Lower lobe of right lung (tissue), 2 donors: Measurements from ENCODE around the gene MB21D2. TPM values are rescaled to one million over a fixed set of nuclear protein-coding genes. Genes with fewer than 3 reads are reported as not detected.

Experiments
- ATAC-seq, 2 donors: fragments of 200-7000 bp; cut with Tn5 transposase; one replicate each; pipeline ENCODE4 v1.9.1; 2020 to 2022; ENCODE audit warnings: mild to moderate bottlenecking in 2 of 2, moderate library complexity in 2 of 2
- DNase-seq: peaks from one replicate; pipeline ENCODE4 v3.0.0-alpha.2; 2020
- H3K27ac ChIP-seq: fragments of 200-600 bp; one replicate; pipeline ENCODE4 v1.8.0; 2022
- H3K27me3 ChIP-seq: fragments of 200-600 bp; one replicate; pipeline ENCODE4 v1.8.0; 2022; ENCODE audit warnings: low read depth
- H3K36me3 ChIP-seq: fragments of 200-600 bp; one replicate; pipeline ENCODE4 v1.8.0; 2022; ENCODE audit warnings: mild to moderate bottlenecking
- H3K4me1 ChIP-seq: fragments of 200-600 bp; one replicate; pipeline ENCODE4 v1.8.0; 2022
- H3K4me3 ChIP-seq: fragments of 200-600 bp; one replicate; pipeline ENCODE4 v1.8.0; 2022; ENCODE audit warnings: mild to moderate bottlenecking
- H3K9me3 ChIP-seq: fragments of 200-600 bp; one replicate; pipeline ENCODE4 v1.8.0; 2022
- intact Hi-C: fragments of 100-400 bp; cut with DNase I; formaldehyde crosslinking; loops from one replicate; pipeline ENCODE4 v1.11.0; 2022
- total RNA-seq: library from RNA; stranded (reverse); fragmentation: NEBNext Ultra II Directional; extraction: Animal tissue kit (Norgen Biotek cat#: 25700); gene quantifications from one replicate; pipeline ENCODE4 v1.2.1, GENCODE V29; 2021
- TF ChIP-seq, protein P1 (sequence below): fragments of 200-600 bp; IDR thresholded peaks from one replicate; pipeline ENCODE4 v1.8.0; 2022; ENCODE audit warnings: antibody characterized with exemption, mild to moderate bottlenecking
- donor health status: DM: no; HTN: yes; CAD: no; lungs with severe emphysema.

MB21D2 gene
- total RNA-seq, 1 donor from 2014 or later: 5.0 TPM

DNA sequence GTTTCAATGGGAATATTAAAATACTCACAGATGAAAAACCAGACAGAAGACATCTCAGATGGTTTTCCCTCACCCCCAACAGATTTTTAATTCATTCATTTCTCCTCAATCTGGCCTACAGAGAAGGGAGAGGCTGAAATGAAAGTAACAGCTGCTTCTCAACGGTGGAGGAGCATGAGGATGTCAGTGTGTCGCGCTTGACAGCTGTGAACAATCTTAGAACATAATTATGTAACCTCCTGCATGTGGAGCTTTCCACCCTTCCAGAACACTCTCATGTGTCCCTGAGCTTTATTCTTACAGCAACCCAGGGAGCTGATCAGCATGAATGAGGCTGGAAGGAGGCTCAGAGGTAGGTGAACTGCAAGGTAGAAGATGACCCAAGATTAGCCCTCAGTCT, 52.7 kb downstream of the MB21D2 start:
- TF ChIP-seq, protein P1, sequence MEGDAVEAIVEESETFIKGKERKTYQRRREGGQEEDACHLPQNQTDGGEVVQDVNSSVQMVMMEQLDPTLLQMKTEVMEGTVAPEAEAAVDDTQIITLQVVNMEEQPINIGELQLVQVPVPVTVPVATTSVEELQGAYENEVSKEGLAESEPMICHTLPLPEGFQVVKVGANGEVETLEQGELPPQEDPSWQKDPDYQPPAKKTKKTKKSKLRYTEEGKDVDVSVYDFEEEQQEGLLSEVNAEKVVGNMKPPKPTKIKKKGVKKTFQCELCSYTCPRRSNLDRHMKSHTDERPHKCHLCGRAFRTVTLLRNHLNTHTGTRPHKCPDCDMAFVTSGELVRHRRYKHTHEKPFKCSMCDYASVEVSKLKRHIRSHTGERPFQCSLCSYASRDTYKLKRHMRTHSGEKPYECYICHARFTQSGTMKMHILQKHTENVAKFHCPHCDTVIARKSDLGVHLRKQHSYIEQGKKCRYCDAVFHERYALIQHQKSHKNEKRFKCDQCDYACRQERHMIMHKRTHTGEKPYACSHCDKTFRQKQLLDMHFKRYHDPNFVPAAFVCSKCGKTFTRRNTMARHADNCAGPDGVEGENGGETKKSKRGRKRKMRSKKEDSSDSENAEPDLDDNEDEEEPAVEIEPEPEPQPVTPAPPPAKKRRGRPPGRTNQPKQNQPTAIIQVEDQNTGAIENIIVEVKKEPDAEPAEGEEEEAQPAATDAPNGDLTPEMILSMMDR: no peak
- Histone ChIP-seq H3K36me3 (no peaks in the 10 kb centered on the region), H3K27ac (no peak overlapping the region), H3K9me3 (no peaks in the 10 kb centered on the region), H3K4me1 (peaks cover 20% of the 10 kb centered on the region), H3K4me3 (no peak overlapping the region), H3K27me3 (no peaks in the 10 kb centered on the region)
- ATAC-seq: peak; percentile 40 to 50
- intact Hi-C loops: no loop called here
- DNase-seq: no peak

DNA sequence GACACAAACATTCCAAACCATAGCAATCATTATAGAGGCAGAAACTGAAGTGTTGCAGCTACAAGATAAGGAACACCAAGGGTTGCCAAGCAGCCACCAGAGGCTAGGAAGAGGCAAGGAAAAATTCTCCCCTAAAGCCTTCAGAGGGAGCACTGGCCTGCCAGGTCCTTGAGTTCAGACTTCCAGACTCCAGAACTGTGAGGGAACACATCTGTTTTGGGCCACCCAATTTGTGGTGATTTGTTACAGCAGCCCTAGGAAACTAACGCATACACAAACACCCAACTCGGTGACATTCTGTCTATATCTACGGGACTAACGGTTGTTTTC, 54.6 kb downstream of the MB21D2 start:
- intact Hi-C loops: no loop called here
- Histone ChIP-seq H3K4me3 (no peak overlapping the region), H3K4me1 (peaks cover 13% of the 10 kb centered on the region), H3K27me3 (no peaks in the 10 kb centered on the region), H3K36me3 (no peaks in the 10 kb centered on the region), H3K27ac (no peak overlapping the region), H3K9me3 (no peaks in the 10 kb centered on the region)
- ATAC-seq (no peak), DNase-seq (no peak)
- TF ChIP-seq, protein P1: no peak

DNA sequence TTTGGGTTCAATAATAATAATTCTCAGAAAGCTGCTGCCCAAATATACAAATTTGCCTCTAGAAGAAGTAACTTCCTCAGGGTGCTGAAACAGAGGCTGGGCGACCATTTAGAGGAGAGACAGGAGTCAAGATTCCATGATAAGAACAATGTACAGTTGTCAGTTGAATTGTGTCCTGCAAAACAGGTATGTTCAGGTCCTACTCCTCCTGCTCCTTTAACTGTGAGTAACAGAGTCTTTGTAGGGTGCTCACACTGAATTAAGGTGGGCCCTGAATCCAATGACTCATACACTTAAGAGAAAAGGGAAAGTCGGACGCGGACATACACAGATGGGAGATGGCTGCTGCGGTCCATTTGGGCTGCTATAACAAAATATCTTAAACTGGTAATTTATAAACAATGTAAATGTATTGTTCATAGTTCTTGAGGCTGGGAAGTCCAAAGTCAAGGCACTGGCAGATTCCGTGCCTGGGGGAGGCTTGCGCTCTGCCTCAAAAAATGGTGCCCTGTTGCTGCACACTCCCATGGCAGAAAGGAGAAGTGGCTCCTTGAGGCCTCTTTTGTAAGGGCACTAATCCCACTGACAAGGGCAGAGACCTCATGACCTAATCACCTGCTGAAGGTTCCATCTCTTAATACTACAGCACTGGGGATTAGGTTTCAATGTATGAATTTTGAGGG, 55.1 kb downstream of the MB21D2 start:
- Histone ChIP-seq H3K4me3 (no peak overlapping the region), H3K4me1 (peaks cover 13% of the 10 kb centered on the region), H3K36me3 (no peaks in the 10 kb centered on the region), H3K27ac (no peak overlapping the region), H3K9me3 (no peaks in the 10 kb centered on the region), H3K27me3 (no peaks in the 10 kb centered on the region)
- ATAC-seq (no peak), DNase-seq (no peak)
- intact Hi-C loops: no loop called here
- TF ChIP-seq, protein P1: no peak

DNA sequence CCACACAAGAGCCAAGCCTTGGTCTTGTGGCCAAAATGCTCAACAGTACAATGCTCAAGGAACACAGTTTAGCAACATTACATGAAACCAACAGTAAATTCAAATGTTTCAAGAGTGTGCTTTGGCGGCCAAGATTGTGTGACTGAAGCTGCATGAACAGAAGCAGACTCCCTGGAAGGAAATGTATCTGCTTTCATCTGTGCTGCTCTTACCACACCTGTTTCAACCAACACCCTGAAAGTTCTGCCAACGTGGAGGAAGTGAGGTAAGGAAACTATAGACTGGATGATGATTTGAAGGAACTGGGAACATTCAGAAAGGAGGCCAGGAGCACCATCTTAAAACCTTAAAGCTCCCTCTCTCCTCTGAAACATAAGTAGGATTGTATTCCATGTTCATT, 55.7 kb downstream of the MB21D2 start:
- TF ChIP-seq, protein P1: no peak
- Histone ChIP-seq H3K4me1 (peaks cover 13% of the 10 kb centered on the region), H3K4me3 (no peak overlapping the region), H3K27ac (no peak overlapping the region), H3K27me3 (no peaks in the 10 kb centered on the region), H3K9me3 (no peaks in the 10 kb centered on the region), H3K36me3 (no peaks in the 10 kb centered on the region)
- DNase-seq (no peak), ATAC-seq (no peak)
- intact Hi-C loops: no loop called here

DNA sequence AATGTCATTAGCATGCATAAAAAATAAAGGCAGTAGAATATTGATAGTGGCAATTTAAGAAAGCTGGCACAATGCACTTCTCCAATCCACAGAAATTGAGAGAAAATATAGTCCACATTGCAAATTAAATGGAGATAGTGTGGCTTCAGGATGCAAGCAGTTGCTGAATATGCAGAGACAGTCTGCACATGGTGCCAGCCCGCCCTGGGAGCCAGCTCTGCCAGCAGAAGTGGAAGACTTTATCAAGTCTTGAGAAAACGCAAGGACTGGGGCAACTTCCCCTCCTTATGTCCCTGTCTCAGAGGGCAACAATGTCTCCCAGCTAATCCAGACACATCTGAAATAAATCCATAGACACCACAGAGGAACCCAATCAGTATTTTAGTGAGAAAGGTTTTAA, 57.2 kb downstream of the MB21D2 start:
- H3K4me1 ChIP-seq: peaks cover 4% of the 10 kb centered on the region
- intact Hi-C loops: no loop called here
- TF ChIP-seq, protein P1: no peak
- H3K4me3 ChIP-seq: no peak overlapping the region
- no peaks in the 10 kb centered on the region for H3K36me3 ChIP-seq
- no peaks in the 10 kb centered on the region for H3K9me3 ChIP-seq
- ATAC-seq (peak in 1 of 2 donors; percentile 46), DNase-seq (peak; percentile 54)
- H3K27me3 ChIP-seq: no peaks in the 10 kb centered on the region
- no peak overlapping the region for H3K27ac ChIP-seq
